HG02852 (cell line): ENCODE measurements around the gene ATP6V1G3.
"Not testable (repeated sequence)": the region's sequence is repeated elsewhere in the genome, so short reads cannot be mapped to it uniquely, and the experiment has no call there.

Experiments used
- ATAC-seq: cut with Tn5 transposase; IDR thresholded peaks from one replicate; pipeline ENCODE4 v1.9.1; 2021; ENCODE audit warnings: mild to moderate bottlenecking, moderate library complexity; ENCODE audit not compliant: unreplicated experiment

ATP6V1G3 gene

GRCh38 chr1:198543670-198544260 is 3.3 kb upstream of the ATP6V1G3 start:
- peak; percentile 84 for ATAC-seq

- ATAC-seq: no peak
Measured at GRCh38 chr1:198542632-198543031, 2.2 kb upstream of the ATP6V1G3 start.

GRCh38 chr1:198541737-198542136 is 1.3 kb upstream of the ATP6V1G3 start:
- ATAC-seq: no peak

GRCh38 chr1:198538579-198539364 is 1.7 kb downstream of the ATP6V1G3 start:
- no peak for ATAC-seq

- ATAC-seq: no peak
Measured at GRCh38 chr1:198535631-198536030, 4.8 kb downstream of the ATP6V1G3 start.

- no peak for ATAC-seq
Measured at GRCh38 chr1:198534548-198535418, 5.7 kb downstream of the ATP6V1G3 start.

- ATAC-seq: no peak
Measured at GRCh38 chr1:198531891-198532290, 8.6 kb downstream of the ATP6V1G3 start.

GRCh38 chr1:198530953-198531352 is 9.5 kb downstream of the ATP6V1G3 start:
- no peak for ATAC-seq

- no peak for ATAC-seq
Measured at GRCh38 chr1:198529414-198529813, 11.1 kb downstream of the ATP6V1G3 start.

GRCh38 chr1:198528364-198528763 is 12.1 kb downstream of the ATP6V1G3 start:
- ATAC-seq: no peak

GRCh38 chr1:198524556-198524955 is 15.9 kb downstream of the ATP6V1G3 start:
- ATAC-seq: no peak

- ATAC-seq: not testable (repeated sequence)
Measured at GRCh38 chr1:198524127-198524526, 16.4 kb downstream of the ATP6V1G3 start.

GRCh38 chr1:198523182-198523950 is 17.1 kb downstream of the ATP6V1G3 start:
- no peak for ATAC-seq

GRCh38 chr1:198520524-198521254 is 19.8 kb downstream of the ATP6V1G3 start:
- peak; percentile 90 for ATAC-seq

GRCh38 chr1:198519639-198520501 is 20.6 kb downstream of the ATP6V1G3 start:
- peak; percentile 9 for ATAC-seq

GRCh38 chr1:198517623-198518199 is 22.8 kb downstream of the ATP6V1G3 start:
- ATAC-seq: no peak

- ATAC-seq: no peak
Measured at GRCh38 chr1:198500096-198500495, 40.4 kb downstream of the ATP6V1G3 start.

- ATAC-seq: no peak
Measured at GRCh38 chr1:198499588-198499987, 40.9 kb downstream of the ATP6V1G3 start.

- ATAC-seq: no peak
Measured at GRCh38 chr1:198498881-198499280, 41.6 kb downstream of the ATP6V1G3 start.
